Hematopoietic multipotent progenitor cell (in vitro differentiated cells): ENCODE data around the gene PFKP. TPM values are rescaled to one million over a fixed set of nuclear protein-coding genes. Genes with fewer than 3 reads are reported as not detected.
"Not testable (repeated sequence)": the region's sequence is repeated elsewhere in the genome, so short reads cannot be mapped to it uniquely, and the experiment has no call there.

ENCODE experiments used
- DNase-seq, 3 donors: peaks; one replicate each; pipeline ENCODE4 v3.0.0-alpha.2; 2011 to 2015; ENCODE audit warnings: low read depth in 2 of 3, low spot score in 2 of 3
- total RNA-seq: library from RNA; depleted of rRNA; stranded (reverse); fragments of >200 nt; gene quantifications from one replicate; pipeline ENCODE4 v1.2.3, GENCODE V29; 2012

PFKP gene
- total RNA-seq, 1 donor = 140 TPM

DNA sequence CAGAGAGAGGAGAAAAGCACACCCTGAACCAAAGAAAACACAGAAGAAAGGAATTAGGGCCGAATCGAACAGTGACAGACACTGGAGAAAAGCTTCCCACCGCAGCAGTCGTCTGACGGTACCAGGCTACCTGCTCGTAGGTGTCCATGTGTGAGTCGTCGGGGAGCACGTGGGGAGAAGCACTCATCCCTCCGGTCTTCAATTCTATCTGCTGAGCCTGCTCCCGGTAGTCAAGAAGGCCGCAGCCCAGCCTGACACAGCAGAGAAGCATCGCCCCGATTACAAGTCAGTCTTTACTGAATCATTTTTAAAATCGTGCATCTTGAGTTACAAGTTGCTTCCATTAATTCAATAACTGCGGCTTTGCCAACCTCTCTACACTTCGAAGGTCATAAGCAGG lies 80.7 kb downstream of the PFKP start:
- DNase-seq = no peak

GRCh38 chr10:3148994-3149393 lies 81.6 kb downstream of the PFKP start:
- DNase-seq = no peak

- DNase-seq = no peak
Measured at GRCh38 chr10:3149918-3150317, 82.6 kb downstream of the PFKP start.

DNA sequence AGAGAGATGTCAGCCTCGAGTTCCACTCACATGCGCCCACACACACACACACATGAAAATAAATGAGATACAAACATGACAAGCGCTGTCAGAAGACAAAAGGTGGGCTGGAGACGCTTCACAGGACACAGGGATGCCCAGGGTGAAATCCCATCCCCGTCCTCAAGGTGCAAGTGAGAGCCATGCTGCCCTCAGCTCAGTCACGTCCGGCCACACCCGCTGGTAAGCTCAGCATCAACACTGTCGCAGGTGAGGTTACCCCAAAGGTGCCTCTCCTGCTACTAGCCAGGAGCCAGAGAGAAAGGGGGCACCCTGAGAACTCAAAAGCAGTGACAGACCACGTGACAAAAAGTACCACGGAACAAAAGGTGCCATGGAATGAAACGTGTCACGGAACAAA lies 83.0 kb downstream of the PFKP start:
- DNase-seq = no peak

DNA sequence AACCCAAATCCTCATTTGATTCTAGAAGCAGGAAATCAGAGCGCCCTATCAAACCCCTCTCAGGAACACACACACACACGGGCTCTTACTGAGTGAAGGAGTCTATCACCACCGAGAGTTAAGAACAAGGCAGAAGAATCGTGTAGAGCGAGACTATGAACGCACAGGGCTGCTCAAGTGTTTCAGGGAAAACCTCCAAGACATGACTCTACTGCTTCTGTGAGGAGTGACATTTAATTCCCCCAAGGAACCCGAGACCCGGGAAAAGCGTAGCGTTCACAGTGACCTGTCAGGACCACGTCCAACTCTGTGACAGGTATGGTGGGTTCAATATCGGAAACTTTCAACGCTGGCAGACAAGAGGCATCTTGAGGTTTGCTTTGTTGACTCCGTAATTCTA lies 83.6 kb downstream of the PFKP start:
- DNase-seq = no peak

- DNase-seq = no peak
Measured at GRCh38 chr10:3151889-3152565, 84.7 kb downstream of the PFKP start.

GRCh38 chr10:3152566-3152935 lies 85.2 kb downstream of the PFKP start:
- DNase-seq = no peak

DNA sequence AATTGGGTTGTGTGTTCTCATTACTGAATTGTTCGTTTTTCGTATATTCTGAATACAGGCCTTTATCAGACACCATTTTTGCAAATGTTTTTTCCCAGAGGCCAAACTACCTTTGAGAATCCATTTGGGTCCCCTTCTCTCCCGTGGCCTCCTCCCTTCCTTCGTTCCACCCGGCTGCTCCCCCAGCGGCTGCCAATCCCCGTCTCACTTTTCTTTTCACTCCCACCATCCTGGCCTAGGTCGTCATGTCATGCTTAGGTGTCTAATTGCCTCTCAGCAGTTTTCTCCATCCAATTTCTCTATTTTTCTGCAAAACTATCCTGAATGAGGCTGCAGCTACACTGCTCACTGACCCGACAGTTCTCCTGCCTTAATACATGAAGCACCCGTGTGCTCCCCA lies 87.3 kb downstream of the PFKP start:
- DNase-seq = no peak

GRCh38 chr10:3159152-3159551 lies 91.8 kb downstream of the PFKP start:
- no peak for DNase-seq

- no peak for DNase-seq
Measured at GRCh38 chr10:3162533-3162932, 95.2 kb downstream of the PFKP start.

DNA sequence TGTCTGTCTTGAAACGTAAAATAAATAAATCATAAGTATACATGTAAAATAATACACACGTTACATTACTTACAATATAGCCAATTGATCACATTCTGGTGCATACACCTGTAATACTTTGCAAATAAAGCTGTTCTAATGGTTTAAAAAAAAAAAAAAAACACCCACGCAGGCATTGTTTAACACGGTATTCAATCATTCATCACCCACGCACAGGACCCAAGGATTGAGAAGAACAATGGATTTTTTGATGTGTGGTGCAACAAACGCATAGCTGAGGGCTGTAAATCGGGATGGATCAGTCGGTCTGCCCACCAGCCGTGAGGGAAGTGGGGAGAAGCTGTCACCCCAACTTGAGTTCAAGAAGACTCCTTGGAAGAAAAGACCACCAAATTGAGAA lies 96.5 kb downstream of the PFKP start:
- DNase-seq = no peak

DNA sequence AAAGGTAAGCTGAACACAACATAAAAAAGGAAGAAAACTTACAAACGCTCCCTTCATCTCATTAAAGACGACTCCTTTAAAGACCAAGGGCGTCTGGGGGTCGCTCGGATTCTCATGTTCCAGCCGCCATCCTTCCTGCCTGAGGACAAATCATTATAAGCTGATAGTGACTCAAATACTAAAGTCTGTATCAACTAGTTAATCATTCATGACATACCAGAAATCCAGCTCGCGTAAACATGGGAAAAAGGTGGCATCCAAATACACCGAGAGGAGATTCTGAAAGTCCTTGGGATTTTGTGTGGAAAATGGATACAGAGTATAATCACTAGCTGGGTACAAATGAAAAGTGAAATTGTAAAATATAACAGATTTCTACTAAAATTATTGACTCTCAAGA lies 97.8 kb downstream of the PFKP start:
- no peak for DNase-seq

- no peak for DNase-seq
Measured at GRCh38 chr10:3166496-3167290, 99.3 kb downstream of the PFKP start.

GRCh38 chr10:3167611-3168330 lies 100.4 kb downstream of the PFKP start:
- no peak for DNase-seq

DNA sequence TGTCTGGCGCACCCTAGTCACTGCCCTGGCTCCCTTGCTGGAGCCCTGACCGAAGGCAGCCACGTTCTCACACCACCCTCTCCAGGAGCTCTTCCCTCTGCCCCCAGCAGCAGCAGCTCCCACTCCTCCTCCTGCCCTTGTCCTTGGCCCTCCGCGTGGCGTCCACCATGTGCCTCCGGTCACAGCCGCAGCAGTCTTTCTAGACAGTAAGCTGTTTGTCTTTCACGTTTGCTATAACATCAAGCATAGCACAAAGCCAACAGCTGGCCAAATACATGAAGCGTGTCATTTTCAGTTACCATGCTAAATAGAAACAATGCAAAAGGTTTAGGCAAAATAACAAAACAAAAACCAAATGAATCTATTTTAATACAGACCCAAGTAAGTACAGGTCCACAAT lies 101.9 kb downstream of the PFKP start:
- no peak for DNase-seq

DNA sequence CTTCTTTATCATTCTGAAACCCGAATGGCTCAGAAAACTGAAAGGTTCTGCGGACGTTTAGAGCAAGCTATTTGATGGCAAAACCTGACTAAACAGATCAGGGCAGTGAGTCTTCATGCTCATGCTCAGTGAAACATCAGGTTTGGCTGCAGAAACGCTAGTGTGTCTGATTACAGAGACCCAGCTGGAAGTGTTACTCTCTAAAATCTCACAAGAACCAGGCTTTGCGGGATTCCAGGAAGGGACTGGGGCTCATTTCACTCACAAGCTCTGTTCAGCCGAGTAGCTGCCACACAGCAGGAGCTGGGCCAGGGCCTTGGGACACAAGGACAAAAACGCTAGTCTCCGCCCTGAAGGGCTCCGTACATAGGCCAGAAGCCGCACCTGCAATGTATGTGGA lies 102.3 kb downstream of the PFKP start:
- DNase-seq = no peak

DNA sequence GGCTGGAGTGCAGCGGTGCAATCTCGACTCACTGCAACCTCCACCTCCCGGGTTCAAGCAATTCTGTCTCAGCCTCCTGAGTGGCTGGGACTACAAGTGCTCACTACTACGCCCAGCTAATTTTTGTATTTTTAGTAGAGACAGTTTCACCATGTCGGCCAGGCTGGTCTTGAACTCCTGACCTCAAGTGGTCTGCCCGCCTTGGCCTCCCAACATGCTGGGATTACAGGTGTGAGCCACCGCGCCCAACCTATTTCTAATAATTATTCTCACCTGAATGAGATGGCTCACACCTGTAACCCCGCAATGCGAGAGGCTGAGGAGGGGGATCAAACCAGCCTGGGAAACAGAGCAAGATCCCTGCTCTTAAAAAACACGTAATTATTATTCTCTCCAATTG lies 104.1 kb downstream of the PFKP start:
- DNase-seq = not testable (repeated sequence)

GRCh38 chr10:3172081-3172445 lies 104.7 kb downstream of the PFKP start:
- DNase-seq = no peak

GRCh38 chr10:3172446-3173170 lies 105.3 kb downstream of the PFKP start, which contains the start of gene PITRM1:
Gene PITRM1 (minus strand): TSS chr10:3172782. CDS start chr10:3172772, 10 bp downstream.
- peak; percentile 99 to 100 (median 99) for DNase-seq

GRCh38 chr10:3173171-3173878 lies 106.0 kb downstream of the PFKP start:
- DNase-seq = no peak
